Measurements from ENCODE around the gene GRIK4. TPM values are rescaled to one million over a fixed set of nuclear protein-coding genes. Genes with fewer than 3 reads are reported as not detected.

GRIK4 gene
- total RNA-seq, 1 experiment from 2014 or later = 3.3 TPM

GRCh38 chr11:120627327-120628163 lies 116.0 kb downstream of the GRIK4 start (continued):
- TF ChIP-seq, protein P1, sequence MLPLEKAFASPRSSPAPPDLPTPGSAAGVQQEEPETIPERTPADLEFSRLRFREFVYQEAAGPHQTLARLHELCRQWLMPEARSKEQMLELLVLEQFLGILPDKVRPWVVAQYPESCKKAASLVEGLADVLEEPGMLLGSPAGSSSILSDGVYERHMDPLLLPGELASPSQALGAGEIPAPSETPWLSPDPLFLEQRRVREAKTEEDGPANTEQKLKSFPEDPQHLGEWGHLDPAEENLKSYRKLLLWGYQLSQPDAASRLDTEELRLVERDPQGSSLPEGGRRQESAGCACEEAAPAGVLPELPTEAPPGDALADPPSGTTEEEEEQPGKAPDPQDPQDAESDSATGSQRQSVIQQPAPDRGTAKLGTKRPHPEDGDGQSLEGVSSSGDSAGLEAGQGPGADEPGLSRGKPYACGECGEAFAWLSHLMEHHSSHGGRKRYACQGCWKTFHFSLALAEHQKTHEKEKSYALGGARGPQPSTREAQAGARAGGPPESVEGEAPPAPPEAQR (CRISPR knock-in tag; IDR thresholded peaks at IDR 0.05) = no peak
- TF ChIP-seq ATF1 (CRISPR knock-in tag; IDR thresholded peaks at IDR 0.05) (no peak), NR1H2 (CRISPR knock-in tag; IDR thresholded peaks at IDR 0.05) (no peak), ZNF416 (CRISPR knock-in tag; IDR thresholded peaks at IDR 0.05) (no peak), E2F4 (CRISPR knock-in tag; IDR thresholded peaks at IDR 0.05; ENCODE audit: borderline replicate concordance, low read depth) (no peak), FOXJ3 (CRISPR knock-in tag; IDR thresholded peaks at IDR 0.05; ENCODE audit: borderline replicate concordance) (no peak), MYBL2 (CRISPR knock-in tag; IDR thresholded peaks at IDR 0.05) (no peak), ERG (CRISPR knock-in tag; IDR thresholded peaks at IDR 0.05) (no peak), ATF2 (CRISPR knock-in tag; IDR thresholded peaks at IDR 0.05; ENCODE audit: borderline replicate concordance, low read depth) (no peak), GRHL2 (CRISPR knock-in tag; IDR thresholded peaks at IDR 0.05; ENCODE audit: insufficient replicate concordance, severe bottlenecking) (no peak)
- TF ChIP-seq, protein P2, sequence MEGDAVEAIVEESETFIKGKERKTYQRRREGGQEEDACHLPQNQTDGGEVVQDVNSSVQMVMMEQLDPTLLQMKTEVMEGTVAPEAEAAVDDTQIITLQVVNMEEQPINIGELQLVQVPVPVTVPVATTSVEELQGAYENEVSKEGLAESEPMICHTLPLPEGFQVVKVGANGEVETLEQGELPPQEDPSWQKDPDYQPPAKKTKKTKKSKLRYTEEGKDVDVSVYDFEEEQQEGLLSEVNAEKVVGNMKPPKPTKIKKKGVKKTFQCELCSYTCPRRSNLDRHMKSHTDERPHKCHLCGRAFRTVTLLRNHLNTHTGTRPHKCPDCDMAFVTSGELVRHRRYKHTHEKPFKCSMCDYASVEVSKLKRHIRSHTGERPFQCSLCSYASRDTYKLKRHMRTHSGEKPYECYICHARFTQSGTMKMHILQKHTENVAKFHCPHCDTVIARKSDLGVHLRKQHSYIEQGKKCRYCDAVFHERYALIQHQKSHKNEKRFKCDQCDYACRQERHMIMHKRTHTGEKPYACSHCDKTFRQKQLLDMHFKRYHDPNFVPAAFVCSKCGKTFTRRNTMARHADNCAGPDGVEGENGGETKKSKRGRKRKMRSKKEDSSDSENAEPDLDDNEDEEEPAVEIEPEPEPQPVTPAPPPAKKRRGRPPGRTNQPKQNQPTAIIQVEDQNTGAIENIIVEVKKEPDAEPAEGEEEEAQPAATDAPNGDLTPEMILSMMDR (IDR thresholded peaks at IDR 0.05) = no peak

DNA sequence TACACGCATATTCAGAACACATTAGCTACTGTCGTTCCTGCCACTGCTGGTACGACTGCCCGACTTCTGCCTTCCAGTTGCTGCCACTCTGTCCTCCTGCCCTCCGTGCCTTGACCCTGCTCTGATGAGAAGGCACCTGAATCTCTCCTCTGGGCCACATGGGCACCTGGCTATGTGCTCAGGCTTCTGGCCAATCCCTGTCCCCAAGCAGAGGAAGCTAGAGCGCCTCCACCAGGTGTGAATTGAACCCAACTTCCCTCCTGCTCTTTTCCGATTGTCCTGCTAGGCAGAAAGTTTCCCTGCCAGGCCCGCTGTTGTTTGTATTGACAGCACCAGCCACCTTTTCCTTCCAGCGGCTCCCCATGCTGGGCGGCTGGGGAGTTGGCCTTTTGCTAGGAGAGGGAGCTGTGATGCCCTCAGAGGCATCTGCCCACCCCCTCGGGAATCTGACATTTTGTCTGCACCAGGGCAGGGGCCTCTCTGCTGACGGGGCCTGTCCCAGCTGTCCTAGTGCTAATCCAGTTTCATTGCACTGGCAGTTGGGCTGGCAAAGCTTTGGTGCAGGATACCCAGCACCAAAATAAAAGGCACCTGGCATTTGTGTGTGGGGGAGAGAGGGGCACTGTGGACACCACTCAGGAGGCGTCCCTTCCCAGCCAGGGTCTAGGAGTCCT lies 118.0 kb downstream of the GRIK4 start:
- H3K27me3 Mint-ChIP-seq (ENCODE audit: low read depth) = peaks cover 7% of the 10 kb centered on the region
- CTCF ChIA-PET = interaction anchor here (0.7 to 3.4 kb wide), 13 partner anchors 12 to 323 kb away, joined by 3 to 10 read pairs (median 4); no protein-coding TSS in a partner anchor
- TF ChIP-seq PREB (CRISPR knock-in tag; IDR thresholded peaks at IDR 0.05; ENCODE audit: borderline replicate concordance) (no peak), AFF4 (CRISPR knock-in tag; IDR thresholded peaks at IDR 0.05; ENCODE audit: borderline replicate concordance) (no peak), ESRRA (CRISPR knock-in tag; IDR thresholded peaks at IDR 0.05; ENCODE audit: borderline replicate concordance) (no peak), AR (CRISPR knock-in tag; IDR thresholded peaks at IDR 0.05) (no peak), FOXP1 (CRISPR knock-in tag; IDR thresholded peaks at IDR 0.05; ENCODE audit: borderline replicate concordance) (no peak), ZNF317 (CRISPR knock-in tag; IDR thresholded peaks at IDR 0.05; ENCODE audit: borderline replicate concordance, low read depth) (no peak)

More for the DNA sequence above, 118.0 kb downstream of the GRIK4 start:
- peaks cover 22% of the 10 kb centered on the region for H3K4me1 Mint-ChIP-seq
- no peak overlapping the region for H3K27ac Mint-ChIP-seq
- no peak overlapping the region for H3K4me3 Mint-ChIP-seq
- ATAC-seq (peak; percentile 58), DNase-seq (ENCODE audit: low spot score) (peak; percentile 42)
- POLR2A ChIA-PET = no interaction called here
- H3K9me3 Mint-ChIP-seq = no peaks in the 10 kb centered on the region
- no peaks in the 10 kb centered on the region for H3K36me3 Mint-ChIP-seq

Measured in WTC11 (cell line).